Cardiac muscle cell (in vitro differentiated cells and primary cell): ENCODE data around the gene RTKN. TPM values are rescaled to one million over a fixed set of nuclear protein-coding genes. Genes with fewer than 3 reads are reported as not detected.
A peak's percentile ranks its signal among the peaks of the same experiment; 100 is the strongest.

Experiments
- DNase-seq, 2 donors: peaks; one replicate each; pipeline versions ENCODE4 v3.0.0 to v3.0.0-alpha.2; 2010 to 2017; ENCODE audit warnings: low read depth in 1 of 2, low spot score in 1 of 2
- H3K27ac ChIP-seq: fragments of 200-600 bp; sonication (generic); 2 replicates; pipeline ENCODE4 v1.5.1; 2016
- H3K27me3 ChIP-seq: fragments of 200-600 bp; sonication (generic); 2 replicates; pipeline ENCODE4 v1.6.0; 2016; ENCODE audit warnings: control low read depth
- H3K36me3 ChIP-seq: fragments of 200-600 bp; sonication (generic); 2 replicates; pipeline ENCODE4 v1.5.1; 2016; ENCODE audit warnings: control low read depth
- H3K4me1 ChIP-seq: fragments of 200-600 bp; sonication (generic); 2 replicates; pipeline ENCODE4 v1.8.1; 2017; ENCODE audit warnings: low read depth, mild to moderate bottlenecking, mixed run types
- H3K4me3 ChIP-seq: fragments of 200-600 bp; sonication (generic); 2 replicates; pipeline ENCODE4 v1.5.1; 2016; ENCODE audit warnings: mild to moderate bottlenecking
- H3K9me3 ChIP-seq: fragments of 200-600 bp; sonication (generic); 2 replicates; pipeline ENCODE4 v1.5.1; 2017; ENCODE audit warnings: low read depth, mild to moderate bottlenecking, control low read depth
- polyA plus RNA-seq: library from polyadenylated mRNA; unstranded; fragments of >200 nt; fragmentation: Nextera tagmentation; extraction: Ambion mirVana; gene quantifications from 2 replicates; pipeline ENCODE4 v1.2.1, GENCODE V29; 2016
- total RNA-seq: library from RNA; depleted of rRNA; stranded (reverse); fragments of >200 nt; gene quantifications from 2 replicates; pipeline ENCODE4 v1.2.3, GENCODE V29; 2016
- TF ChIP-seq, protein P1 (sequence below): IDR thresholded peaks from 2 replicates; pipeline ENCODE4 v1.5.1; 2012; ENCODE audit warnings: low read depth, mild to moderate bottlenecking, low read length

RTKN gene
- total and polyA plus RNA-seq, 2 experiments from 2014 or later: 53.3 to 61.7 TPM

DNA sequence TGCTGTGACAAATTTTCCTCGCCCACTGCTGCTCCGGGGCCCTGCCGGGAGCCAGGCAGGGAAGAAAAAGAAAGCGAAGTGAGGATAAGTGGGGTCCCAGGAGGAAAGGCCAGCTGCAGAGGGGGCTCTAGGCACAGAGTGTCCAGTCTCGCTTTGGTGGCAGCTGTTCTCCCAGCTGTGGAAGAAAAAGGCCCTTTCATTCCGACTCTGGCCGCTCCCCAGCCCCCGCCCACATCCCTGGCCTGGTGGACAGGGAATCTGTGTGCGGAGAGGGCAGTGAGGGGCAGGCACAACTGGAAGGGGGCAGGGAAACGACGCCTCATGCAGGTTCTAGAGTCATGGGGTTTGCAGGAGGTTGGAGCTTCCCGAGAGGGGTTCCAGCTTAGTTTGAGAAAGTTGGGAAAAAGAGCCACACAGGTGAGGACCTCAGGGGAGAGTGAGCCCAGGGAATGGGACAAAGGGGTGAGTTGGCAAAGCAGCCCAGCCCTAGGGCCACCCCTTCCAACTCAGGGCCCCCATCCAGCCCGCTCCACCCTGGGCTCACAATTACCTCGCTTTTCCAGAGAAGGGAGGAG, 1.8 kb downstream of the RTKN start:
- H3K4me1 ChIP-seq: peaks cover 14% of the 10 kb centered on the region
- TF ChIP-seq, protein P1, sequence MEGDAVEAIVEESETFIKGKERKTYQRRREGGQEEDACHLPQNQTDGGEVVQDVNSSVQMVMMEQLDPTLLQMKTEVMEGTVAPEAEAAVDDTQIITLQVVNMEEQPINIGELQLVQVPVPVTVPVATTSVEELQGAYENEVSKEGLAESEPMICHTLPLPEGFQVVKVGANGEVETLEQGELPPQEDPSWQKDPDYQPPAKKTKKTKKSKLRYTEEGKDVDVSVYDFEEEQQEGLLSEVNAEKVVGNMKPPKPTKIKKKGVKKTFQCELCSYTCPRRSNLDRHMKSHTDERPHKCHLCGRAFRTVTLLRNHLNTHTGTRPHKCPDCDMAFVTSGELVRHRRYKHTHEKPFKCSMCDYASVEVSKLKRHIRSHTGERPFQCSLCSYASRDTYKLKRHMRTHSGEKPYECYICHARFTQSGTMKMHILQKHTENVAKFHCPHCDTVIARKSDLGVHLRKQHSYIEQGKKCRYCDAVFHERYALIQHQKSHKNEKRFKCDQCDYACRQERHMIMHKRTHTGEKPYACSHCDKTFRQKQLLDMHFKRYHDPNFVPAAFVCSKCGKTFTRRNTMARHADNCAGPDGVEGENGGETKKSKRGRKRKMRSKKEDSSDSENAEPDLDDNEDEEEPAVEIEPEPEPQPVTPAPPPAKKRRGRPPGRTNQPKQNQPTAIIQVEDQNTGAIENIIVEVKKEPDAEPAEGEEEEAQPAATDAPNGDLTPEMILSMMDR: no peak

DNA sequence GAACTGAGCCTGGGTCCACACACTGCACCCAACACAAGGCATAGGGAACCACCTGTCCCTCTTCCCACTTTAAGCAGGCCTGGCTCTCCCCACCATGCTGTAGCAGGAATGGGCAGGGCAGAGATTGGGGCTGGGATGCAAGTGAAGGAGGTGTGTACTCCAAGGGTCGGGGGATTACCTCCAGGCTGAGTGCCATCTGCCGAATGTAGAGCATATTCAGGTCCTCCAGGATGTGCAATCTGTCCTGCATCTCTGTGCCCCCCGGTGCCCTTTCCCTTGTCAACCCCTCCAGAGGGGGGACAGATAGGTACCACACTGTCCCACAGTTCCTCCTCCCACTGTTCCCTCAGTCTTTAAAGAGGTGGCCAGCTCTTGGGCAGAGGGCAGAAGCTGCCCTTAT, 2.4 kb downstream of the RTKN start:
- Histone ChIP-seq H3K9me3 (no peaks in the 10 kb centered on the region), H3K4me3 (peak overlapping the region; percentile 41), H3K27ac (peak overlapping the region; percentile 98), H3K36me3 (no peaks in the 10 kb centered on the region), H3K4me1 (peaks cover 14% of the 10 kb centered on the region), H3K27me3 (no peaks in the 10 kb centered on the region)
- no peak for DNase-seq
- TF ChIP-seq, protein P1: no peak

More for the DNA sequence above, 1.8 kb downstream of the RTKN start:
- Histone ChIP-seq H3K4me3 (peak overlapping the region; percentile 41), H3K36me3 (no peaks in the 10 kb centered on the region), H3K27me3 (no peaks in the 10 kb centered on the region), H3K9me3 (no peaks in the 10 kb centered on the region), H3K27ac (peak overlapping the region; percentile 98)
- peak; percentile 50 to 79 for DNase-seq

DNA sequence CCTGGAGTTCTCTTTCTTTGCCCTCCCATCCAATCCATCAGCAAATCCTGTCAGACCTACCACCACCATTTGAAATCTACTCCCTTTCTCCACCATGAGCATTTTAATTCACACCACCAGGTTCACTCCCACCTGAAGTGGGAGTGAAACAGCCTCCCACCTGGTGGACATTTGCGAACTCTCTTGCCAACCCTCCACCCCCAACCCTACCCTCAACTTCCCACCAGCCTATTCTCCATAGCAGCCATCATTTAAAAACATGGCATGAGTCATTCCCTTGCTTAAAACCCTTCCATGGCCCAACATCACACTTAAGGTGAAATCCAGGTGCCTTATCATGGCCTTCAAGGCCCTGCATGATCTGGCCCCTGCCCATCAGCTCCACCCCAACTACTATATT, 3.5 kb downstream of the RTKN start:
- Histone ChIP-seq H3K36me3 (no peaks in the 10 kb centered on the region), H3K4me3 (no peak overlapping the region), H3K27me3 (no peaks in the 10 kb centered on the region), H3K27ac (no peak overlapping the region), H3K4me1 (peaks cover 14% of the 10 kb centered on the region), H3K9me3 (no peaks in the 10 kb centered on the region)
- TF ChIP-seq, protein P1: no peak
- DNase-seq: no peak

DNA sequence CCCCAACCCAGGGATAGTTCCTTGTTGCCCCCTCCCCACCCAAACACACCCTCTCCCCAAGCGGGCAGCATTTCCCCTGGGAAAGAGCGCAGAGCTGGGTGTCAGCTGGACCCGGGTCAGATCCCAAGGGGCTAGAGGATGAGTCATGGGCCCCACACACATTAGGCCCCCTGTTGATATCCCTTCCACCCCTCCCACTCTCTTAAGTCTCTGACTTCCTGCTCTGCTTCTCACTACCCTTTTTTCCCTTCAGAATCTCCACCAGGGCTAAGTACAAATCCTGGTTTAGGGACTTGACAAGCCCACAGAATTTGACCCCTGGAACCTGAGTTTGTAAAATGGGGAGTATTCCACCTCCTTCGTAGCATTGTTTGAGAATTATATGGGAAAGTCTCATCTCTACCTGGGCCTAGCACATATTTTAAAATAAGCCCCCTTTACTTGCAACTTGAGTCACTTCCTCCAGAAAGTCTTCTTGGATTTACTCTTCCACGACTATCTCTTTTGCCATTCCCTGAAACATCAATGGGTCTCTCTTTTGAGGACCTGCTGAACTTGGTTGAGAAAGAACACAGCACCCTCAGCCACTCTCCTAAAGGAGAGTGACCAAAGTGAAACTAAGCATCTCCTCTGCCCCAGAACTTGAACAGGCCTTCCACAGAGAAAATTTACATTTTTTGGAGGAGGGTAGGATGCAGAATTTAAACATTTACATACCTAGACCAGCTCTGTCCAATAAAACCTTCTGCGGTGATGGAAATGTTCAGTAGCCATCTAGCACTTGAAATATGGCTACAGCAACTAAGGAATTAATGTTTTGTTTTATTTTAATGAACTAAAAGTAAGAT, 4.7 kb downstream of the RTKN start:
- peaks cover 14% of the 10 kb centered on the region for H3K4me1 ChIP-seq
- DNase-seq: peak in 1 of 2 donors; percentile 47
- H3K27ac ChIP-seq: no peak overlapping the region
- no peaks in the 10 kb centered on the region for H3K27me3 ChIP-seq
- H3K36me3 ChIP-seq: peaks cover 3% of the 10 kb centered on the region
- no peaks in the 10 kb centered on the region for H3K9me3 ChIP-seq
- H3K4me3 ChIP-seq: no peak overlapping the region
- TF ChIP-seq, protein P1: no peak

DNA sequence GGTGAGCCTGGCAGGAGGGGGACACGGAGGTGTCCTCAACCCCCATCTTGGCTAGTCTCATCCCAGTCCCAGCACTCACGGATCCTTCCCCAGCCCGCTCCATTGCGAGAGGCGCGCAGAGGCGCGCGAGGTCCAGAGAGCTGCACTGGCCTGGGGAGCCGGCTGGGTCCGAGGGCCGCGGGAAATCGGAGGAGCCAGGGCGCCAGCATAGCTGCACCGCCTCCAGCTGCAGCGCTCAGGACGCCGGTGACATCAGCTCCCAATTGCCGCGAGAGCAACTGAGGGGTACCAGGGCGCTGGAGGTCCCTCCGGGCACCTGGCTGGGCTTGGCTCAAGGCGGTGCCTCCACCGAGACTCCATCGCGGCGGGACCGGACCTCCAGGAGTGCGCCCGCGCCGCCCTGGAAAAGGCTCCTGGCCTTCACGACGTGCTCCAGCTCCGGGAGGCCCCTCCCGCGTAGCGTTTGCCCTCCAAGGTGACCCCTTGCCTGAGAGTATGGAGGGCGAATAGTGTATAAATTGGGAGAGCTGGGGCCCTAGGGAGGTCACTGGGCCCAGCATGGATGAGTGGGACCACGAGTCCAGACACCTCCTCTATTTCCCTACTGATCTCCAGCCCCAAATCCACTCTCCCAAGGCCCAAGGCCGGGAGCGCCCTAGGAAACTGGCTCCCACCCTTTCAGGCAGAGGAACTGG, 5.5 kb downstream of the RTKN start:
- H3K4me1 ChIP-seq: peaks cover 14% of the 10 kb centered on the region
- TF ChIP-seq, protein P1: no peak
- H3K4me3 ChIP-seq: no peak overlapping the region
- H3K27me3 ChIP-seq: no peaks in the 10 kb centered on the region
- H3K9me3 ChIP-seq: no peaks in the 10 kb centered on the region
- H3K36me3 ChIP-seq: peaks cover 11% of the 10 kb centered on the region
- H3K27ac ChIP-seq: no peak overlapping the region
- DNase-seq: no peak
